DMS114 treated with DMSO at 0.1 percent for 48 hours (cell line): ENCODE data around the gene UACA.
"Not testable (repeated sequence)": the region's sequence is repeated elsewhere in the genome, so short reads cannot be mapped to it uniquely, and the experiment has no call there.

ENCODE experiments used
- DNase-seq: peaks from one replicate; lab custom pipeline; 2025; ENCODE audit not compliant: unreplicated experiment; lab: John Stamatoyannopoulos, UW

The UACA gene, protein sequence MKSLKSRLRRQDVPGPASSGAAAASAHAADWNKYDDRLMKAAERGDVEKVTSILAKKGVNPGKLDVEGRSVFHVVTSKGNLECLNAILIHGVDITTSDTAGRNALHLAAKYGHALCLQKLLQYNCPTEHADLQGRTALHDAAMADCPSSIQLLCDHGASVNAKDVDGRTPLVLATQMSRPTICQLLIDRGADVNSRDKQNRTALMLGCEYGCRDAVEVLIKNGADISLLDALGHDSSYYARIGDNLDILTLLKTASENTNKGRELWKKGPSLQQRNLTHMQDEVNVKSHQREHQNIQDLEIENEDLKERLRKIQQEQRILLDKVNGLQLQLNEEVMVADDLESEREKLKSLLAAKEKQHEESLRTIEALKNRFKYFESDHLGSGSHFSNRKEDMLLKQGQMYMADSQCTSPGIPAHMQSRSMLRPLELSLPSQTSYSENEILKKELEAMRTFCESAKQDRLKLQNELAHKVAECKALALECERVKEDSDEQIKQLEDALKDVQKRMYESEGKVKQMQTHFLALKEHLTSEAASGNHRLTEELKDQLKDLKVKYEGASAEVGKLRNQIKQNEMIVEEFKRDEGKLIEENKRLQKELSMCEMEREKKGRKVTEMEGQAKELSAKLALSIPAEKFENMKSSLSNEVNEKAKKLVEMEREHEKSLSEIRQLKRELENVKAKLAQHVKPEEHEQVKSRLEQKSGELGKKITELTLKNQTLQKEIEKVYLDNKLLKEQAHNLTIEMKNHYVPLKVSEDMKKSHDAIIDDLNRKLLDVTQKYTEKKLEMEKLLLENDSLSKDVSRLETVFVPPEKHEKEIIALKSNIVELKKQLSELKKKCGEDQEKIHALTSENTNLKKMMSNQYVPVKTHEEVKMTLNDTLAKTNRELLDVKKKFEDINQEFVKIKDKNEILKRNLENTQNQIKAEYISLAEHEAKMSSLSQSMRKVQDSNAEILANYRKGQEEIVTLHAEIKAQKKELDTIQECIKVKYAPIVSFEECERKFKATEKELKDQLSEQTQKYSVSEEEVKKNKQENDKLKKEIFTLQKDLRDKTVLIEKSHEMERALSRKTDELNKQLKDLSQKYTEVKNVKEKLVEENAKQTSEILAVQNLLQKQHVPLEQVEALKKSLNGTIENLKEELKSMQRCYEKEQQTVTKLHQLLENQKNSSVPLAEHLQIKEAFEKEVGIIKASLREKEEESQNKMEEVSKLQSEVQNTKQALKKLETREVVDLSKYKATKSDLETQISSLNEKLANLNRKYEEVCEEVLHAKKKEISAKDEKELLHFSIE (N-terminal part only)

DNA sequence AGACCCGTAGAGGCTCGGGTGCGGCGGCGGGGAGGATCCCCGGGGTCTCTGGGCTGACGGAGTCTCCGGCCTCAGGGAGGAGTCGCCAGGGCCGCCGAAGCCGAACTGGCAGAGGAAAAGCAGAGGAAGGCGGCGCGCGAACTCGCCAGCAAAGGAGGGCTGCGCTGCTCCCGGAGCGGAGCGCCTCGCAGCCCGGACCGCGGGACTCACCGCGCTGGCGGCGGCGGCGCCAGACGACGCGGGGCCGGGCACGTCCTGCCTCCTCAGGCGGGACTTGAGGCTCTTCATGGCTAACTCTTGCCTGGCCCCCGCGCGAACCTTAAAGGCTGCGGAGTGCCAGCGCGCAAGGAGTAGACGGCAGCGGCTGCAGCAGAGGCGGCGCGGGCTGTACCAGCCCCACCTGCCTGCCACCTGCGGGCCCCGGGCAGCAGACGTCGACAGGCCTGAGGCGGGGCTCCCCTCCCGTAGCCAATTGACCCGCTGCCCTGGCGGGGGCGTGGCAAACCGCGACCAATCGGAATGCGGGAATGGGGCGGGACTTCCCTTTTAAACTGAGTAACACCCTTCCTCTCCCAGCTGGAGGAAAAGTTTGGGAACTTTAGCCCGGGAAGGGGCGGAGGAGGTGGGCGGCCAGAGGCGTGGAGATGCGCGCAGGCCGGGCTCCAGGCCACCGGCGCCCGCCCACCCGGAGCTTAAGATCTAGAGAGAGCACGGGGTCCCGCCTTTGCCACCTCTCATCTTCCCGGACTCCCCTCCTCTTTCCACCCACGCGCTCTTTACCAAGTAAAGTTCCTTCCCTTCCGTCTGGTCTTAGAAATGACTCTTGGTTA is at the start of gene UACA:
Gene UACA, minus strand, starts transcription at position 439 of the 830 bp plus-strand sequence. Its CDS starts 151 bp downstream, at position 288.
- peak; percentile 94 for DNase-seq

DNA sequence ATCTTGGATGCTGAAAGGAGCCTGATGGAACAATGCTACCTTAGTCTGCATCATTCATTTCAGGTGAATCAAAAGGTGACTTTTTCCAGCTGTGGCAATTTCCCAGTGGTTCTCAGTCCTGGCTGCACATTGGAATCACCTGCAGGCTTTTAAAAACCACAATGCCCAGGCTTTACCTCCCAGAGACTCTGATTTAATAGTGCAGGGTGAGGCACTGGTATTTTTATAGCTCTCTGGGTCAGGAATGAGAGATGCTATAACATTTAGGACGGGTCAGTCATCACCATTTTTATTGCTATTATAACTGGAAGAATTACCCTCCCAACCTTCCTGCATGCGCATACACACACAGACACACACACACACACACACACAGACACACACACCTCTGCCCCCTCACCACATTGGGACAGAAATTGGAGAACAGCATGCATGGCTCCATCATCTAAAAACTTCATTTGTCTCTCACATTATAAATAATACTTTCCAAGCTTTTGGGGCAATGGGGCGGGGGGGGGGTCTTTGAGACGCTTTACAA is 49.5 kb upstream of the UACA start:
- no peak for DNase-seq

DNA sequence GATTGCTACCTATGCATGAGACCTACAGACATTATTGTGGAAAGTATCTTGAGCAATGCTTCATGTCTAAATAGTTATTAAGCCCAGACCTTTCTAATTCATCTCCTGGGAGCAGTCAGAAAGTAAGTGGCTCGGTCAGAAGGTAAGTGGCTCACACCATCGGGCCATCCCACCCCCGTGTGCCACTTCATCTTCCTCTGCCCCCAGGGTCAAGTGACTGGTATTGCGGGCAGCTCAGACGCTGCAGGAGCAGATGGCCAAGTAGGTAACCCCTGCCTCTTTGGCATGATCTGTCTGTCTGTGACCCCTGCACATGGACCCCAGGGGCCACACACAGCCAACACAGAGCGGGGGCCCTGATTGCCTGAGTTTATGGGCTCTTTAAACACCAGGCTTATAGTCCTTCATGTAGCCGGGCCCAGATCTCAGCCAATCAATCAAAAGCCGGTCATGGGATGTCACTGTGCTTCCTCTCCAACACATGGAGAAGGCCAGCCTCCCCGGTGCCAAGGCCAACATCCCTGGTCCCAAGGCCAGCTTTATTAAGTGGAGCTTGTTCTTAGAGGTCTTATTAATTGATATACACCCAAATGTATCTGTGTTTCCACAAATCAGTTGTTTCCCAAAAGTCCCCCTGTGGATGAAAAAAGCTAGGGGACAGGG is 47.7 kb upstream of the UACA start:
- DNase-seq = no peak

DNA sequence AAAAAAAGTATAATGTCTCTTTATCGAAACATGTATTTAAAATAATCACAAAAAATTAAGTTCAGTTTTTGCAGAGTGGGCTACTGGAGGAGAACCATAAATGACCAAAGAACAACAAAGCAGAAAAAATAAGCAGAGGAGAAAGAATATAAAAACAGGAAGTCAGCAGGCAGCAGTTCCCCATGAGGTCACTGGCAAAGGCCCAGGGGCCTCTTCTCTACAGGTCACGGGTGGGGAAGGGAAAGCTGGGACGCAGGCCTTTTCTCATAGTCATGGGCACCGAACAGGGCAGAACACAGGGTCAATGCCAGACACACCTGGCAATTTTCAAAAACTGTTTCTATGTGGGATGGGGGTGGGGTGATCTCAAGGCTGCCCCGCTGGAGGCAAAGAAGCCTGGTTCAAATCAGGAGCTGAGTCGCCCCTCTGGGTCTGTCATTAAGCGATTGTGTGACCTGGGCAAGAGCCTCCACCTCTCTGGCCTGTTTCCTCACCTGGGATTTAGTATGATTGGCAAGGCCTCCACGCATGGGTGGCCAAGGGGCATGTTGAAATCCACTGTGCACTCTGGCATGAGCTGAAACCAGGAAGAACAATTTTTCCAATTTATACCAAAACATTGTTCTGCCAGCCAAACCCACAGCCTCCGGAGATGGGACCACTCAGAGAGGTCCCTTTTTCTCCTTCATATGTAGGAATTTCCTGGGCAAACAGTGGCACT is 43.8 kb upstream of the UACA start:
- DNase-seq = no peak

DNA sequence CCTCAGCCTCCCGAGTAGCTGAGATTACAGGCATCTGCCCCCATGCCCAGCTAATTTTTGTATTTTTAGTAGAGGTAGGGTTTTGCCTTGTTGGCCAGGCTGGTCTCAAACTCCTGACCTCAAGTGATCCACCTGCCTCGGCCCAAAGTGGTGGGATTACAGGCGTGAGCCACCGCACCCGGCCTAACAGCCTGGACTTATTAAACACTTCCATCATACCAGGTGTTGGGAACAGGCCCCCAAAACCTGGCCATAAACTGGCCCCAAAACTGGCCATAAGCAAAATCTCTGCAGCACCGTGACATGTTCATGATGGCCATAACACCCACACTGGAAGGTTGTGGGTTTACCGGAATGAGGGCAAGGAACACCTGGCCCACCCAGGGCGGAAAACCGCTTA is 41.0 kb upstream of the UACA start:
- not testable (repeated sequence) for DNase-seq

DNA sequence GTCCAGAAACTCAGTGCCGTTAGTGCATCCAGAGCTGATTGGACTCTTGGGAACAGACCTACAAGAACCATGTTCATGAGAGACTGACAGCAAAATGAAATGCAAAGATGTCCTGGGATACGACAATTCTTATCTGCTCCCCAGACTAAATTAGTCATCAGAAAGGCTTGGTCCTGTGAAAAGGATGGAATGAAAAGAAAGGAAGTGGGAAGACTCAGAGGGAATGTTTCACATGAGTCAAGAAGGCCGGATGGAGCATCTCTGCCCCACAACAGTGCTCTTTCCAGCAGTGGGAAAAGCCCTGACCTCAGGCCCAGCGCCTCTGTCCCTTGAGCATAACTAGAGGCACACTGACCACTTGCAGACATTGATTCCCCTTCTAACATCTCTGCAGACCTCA is 39.3 kb upstream of the UACA start:
- DNase-seq = no peak

DNA sequence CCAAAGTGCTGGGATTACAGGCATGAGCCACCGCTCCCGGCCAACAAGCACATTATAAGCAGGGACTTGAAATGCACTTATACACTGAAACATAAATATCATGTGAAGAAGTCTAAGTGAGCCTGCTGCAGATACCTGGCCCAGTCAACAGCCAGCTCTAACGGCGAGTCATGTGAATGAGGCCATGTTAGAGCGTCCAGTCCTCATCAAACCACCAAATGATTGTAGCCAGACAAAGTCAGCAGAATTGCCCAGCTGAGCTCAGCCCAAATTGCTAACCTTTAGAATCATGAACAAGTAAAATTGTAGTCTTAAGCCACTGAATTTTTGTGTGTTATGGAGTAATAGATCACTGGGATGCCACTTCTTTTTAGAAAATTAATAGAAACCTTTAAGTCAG is 37.8 kb upstream of the UACA start:
- no peak for DNase-seq

DNA sequence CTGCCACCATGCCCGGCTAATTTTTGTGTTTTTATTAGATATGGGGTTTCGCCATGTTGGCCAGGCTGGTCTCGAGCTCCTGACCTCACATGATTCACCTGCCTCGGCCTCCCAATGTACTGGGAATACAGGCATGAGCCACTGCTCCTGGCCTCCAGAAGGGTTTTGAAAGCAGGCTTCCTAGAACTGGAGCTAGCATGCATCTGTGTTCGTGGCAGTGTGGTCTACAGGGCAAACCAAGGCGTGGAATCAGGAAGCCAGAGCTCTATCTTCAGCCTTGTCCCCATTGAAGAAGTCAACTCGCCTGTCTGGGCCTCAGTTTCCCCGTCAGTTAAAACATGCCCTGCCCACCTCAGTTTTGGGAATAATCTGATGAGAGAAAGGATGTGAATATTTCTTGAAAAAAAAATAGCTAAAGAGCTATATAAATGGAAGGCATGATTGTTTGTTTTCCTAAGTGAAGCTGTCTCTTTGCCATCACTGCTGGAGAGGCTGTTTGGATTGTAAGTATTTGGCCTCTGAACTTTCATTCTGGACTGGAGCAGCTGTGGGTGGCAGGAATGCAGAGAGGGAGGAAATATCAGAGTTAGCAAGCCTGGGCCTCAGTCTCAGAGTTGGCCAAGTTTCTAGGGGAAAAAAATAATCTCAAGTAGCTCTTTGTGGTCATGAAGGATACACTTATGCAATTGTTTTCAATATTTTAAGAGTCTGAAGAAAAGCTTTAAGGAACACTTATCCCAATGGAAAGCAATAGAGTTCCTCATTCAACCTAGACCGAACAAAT is 36.5 kb upstream of the UACA start:
- DNase-seq = no peak

DNA sequence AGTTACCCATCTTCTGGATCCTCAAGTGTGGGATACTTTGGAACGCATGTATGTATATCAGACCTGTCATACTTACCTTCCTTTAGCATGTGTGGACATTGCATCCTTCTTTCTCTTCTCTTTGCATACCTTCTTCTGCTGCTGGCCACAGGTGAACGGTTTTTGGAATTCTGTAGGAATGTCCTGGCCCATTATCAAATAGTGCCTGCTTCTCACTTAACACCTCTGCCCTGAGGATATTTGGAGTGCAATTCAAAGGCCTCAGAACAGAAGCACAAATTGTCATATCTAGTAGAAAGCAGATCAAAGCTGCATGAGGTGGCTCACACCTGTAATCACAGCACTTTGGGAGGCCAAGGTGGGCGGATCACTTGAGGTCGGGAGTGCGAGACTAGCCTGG is 34.1 kb upstream of the UACA start:
- DNase-seq = no peak

DNA sequence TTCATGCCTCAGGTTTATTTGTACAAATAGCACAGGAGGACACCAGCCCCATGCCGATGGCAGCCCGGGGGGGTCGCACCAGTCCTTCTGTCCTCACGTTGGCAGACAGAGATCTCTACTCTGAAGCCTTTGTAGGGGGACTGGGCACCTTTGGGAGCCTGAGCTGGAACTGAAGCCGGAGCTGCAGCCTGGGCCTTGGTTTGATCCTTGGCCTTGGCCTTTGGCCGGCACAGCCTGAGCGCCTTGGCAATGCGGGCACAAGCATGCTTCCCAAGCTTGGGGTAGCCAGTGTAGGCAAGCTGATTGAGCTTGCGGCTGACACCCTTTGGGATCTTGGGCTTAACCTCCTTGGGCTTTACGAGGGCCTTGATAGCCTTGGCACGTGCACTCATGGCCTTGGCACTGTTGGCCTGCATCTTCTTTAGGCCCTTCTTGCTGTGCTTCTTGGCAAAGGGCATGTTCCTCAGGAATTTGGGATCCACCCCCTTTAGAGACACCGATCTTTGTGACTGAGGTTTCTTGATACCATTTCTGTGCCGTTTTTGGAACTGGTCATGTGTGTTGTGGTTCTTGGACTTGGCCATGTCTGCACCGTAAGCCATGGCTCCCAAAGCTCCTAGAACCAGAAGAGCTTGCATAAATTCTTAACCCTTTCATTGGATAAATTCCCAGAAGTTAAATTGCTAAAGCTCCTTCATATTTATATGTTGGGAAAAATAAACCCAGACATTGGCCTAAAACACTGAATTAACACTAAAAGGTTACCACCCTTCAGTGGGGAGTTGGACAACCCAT is 33.4 kb upstream of the UACA start:
- DNase-seq = no peak

DNA sequence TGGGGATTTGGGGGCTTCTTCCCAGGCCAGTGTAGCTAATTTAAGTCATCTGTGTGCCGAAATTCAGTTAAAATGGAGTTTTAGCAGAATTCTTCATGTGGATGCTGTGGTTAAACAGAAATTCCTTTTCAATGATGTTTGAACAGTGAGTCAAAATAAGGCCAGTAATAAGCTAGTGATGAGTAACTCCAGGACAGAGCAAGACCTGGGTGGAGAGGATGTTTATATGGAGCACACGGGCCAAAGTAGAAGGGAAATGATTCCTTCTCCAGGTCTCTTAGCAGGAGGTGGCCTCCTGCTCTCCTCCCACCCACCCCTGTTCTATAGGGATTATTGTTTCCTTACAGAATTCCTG is 31.9 kb upstream of the UACA start:
- no peak for DNase-seq

DNA sequence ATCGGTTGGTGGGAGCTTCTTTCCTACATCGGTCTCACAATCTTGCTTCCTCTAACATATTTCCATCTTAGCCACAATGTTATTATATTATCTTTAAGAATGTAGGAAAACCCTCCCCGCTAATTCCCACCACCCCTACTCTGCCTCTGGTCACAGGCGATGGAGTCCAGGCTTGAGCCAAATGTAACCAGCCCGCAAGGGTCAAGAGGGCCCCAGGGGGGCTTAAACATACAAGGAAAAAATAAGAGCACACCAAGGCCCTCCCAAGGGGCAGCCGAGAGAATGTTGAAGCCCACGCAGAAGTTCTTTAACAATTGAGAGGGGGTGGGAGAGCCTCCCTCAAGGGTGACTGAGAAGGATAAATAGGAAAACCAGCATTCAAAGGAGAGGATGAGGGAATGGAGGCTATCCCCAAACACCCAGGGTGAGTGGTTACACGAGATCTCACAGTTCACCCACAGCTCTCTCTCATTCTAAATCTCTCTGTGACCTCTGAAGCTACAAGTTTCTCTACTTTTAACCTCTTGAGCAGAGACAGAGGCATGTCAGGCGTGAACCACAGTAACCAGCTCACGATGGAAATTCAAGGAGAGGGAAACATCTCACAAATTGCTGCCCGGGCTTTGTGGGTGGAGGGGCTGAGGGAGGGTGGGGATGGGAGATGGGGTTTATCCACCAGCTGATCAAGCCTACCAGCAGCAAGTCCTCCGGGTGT is 31.4 kb upstream of the UACA start:
- no peak for DNase-seq

DNA sequence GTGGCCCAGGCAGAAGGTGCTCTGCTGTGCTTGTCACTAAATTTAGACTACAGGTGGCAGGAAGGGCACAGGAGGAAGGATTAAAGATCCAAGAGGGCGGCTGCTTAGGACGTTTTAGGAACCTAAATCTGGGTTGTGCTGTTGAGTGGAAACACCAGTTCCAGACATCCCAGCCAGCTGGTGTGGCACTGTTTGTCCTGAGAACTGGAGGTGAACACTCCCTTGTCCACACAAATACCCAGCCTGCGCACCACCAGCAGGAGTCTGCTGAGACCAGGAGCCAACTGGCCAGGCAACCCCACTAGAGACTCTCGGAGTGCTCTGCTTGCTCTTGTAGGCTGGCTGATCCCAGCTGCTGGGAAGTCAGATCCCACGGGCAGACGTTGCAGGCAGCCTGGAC is 30.3 kb upstream of the UACA start:
- no peak for DNase-seq

DNA sequence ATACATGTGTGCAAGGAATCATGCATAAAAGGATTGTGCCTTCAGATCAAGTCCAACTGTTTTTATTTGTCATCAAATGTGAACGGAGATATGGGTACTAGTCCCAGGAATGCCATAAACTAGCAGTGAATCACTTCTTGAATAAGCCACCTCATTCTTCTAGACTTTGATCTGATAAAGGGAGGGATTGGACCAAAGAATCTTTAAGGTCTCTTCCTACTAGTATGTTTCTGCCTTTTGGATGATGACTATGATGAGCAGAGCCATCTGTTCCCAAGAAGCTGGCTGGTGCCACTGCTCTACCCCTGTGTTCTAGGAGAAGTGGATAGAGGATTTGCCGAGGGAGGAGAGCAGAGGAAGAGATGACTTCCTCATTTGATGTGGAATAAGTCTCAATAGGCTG is 28.8 kb upstream of the UACA start:
- no peak for DNase-seq

DNA sequence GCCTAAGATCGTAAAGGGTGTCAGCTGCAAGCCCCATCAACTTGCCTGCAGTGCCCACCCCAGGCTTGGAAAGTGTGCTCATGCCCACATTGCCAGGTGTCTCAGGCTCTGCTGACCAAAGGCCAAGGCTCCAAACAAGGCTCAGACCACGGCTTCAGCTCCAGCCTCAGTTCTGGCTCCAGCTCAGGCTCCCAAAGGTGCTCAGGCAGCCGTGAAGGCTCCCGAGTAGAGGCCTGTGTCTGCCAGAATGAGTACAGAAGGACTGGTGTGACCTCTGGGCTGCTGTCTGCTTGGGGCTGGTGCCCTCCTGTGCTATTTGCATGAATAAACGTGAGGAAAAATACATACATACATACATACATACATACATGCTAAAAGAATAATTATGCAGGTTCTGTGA is 27.9 kb upstream of the UACA start:
- no peak for DNase-seq

DNA sequence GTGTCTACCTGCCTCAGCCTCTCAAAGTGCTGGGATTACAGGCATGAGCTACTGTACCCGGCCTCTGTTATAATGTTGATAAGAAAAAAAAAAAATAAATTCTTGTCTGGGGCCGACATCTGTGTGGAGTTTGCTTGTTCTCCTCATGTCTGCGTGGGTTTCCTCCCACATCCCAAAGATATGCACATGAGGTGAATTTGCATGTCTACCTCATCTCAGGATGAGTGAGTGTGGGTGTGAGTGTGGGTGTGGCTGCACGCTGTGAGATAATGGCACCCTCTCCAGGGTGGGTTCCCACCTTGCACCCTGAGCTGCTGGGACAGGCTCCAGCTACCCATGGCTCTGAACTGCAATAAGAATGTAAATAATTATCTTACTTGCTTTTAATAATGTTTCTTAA is 25.9 kb upstream of the UACA start:
- DNase-seq = no peak
